Umbilical cord (tissue), 2 donors: ENCODE measurements around the gene SLC3A2. TPM values are rescaled to one million over a fixed set of nuclear protein-coding genes. Genes with fewer than 3 reads are reported as not detected.

Source experiments
- DNase-seq: peaks from one replicate; pipeline ENCODE4 v3.0.0-alpha.2; 2015; ENCODE audit warnings: low spot score
- total RNA-seq: library from RNA; depleted of rRNA; stranded (reverse); fragments of >200 nt; gene quantifications from one replicate; pipeline ENCODE4 v1.2.3, GENCODE V29; 2014; ENCODE audit warnings: low replicate concordance; ENCODE audit not compliant: insufficient read depth

SLC3A2 gene
- total RNA-seq, 1 donor from 2014 or later = 77.0 TPM

- peak; percentile 81 for DNase-seq
These were observed 28.6 kb downstream of the SLC3A2 start for GRCh38 chr11:62909107-62909894.

- no peak for DNase-seq
These were observed 29.6 kb downstream of the SLC3A2 start for GRCh38 chr11:62910141-62910882.

- no peak for DNase-seq
These were observed 30.7 kb downstream of the SLC3A2 start for GRCh38 chr11:62911137-62912130.

- DNase-seq = no peak
These were observed 31.6 kb downstream of the SLC3A2 start for GRCh38 chr11:62912268-62912667.

- DNase-seq = no peak
These were observed 33.7 kb downstream of the SLC3A2 start for GRCh38 chr11:62914416-62914815.

- no peak for DNase-seq
These were observed 37.3 kb downstream of the SLC3A2 start for GRCh38 chr11:62917906-62918502.

GRCh38 chr11:62918531-62918930 lies 37.8 kb downstream of the SLC3A2 start:
- no peak for DNase-seq

GRCh38 chr11:62919476-62919875 lies 38.8 kb downstream of the SLC3A2 start:
- no peak for DNase-seq

- DNase-seq = no peak
These were observed 39.4 kb downstream of the SLC3A2 start for GRCh38 chr11:62919898-62920640.

GRCh38 chr11:62921201-62921572 lies 40.5 kb downstream of the SLC3A2 start, which contains the start of gene CHRM1:
TSS of gene CHRM1 (minus strand) at chr11:62921363. CDS start at chr11:62911100, 10,263 bp downstream.
- no peak for DNase-seq

GRCh38 chr11:62921573-62922188 lies 41.0 kb downstream of the SLC3A2 start:
- DNase-seq = no peak

GRCh38 chr11:62922189-62922589 lies 41.5 kb downstream of the SLC3A2 start:
- no peak for DNase-seq

GRCh38 chr11:62922653-62923431 lies 42.1 kb downstream of the SLC3A2 start:
- DNase-seq = no peak

GRCh38 chr11:62923601-62924411 lies 43.1 kb downstream of the SLC3A2 start:
- no peak for DNase-seq

GRCh38 chr11:62925308-62925707 lies 44.6 kb downstream of the SLC3A2 start:
- DNase-seq = no peak

- DNase-seq = no peak
These were observed 45.3 kb downstream of the SLC3A2 start for GRCh38 chr11:62925745-62926679.
